T-helper 22 cell (primary cell): Measurements from ENCODE around the gene COL4A6.

ENCODE experiments used
- DNase-seq: peaks from one replicate; pipeline ENCODE4 v3.0.0-alpha.2; 2020; ENCODE audit warnings: low read depth

The COL4A6 gene

DNA sequence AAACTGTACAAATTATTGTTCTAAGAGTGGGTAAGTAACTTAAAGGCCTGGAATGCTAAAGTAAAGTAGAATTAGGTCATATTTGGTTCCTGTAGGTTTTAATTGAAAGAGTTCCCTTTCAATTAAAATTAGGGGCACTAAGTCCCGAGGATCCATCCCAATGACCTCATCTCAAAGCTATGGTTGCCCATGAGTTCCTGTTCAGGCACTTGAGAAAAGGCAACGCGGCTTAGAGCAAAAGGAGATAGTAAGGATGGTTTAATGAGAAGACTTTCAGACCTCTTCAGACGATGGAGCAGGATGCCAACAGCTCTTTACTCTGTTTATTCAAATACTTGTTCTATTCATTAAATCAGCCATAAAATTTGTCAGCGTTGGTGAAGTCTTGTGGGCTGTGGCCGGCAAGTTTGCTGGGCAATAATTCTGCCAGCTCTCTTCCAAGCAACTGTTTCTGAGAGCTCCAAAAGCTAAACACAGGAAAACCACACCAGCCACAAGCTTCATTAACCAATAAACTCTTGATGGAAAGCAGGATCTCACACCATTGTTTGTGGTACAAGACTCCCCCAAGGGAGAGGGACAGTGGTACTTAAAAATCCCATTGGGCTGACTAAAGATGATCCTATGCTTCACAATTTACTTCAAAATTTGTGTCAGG is 167.4 kb downstream of the COL4A6 start:
- DNase-seq, result no peak

DNA sequence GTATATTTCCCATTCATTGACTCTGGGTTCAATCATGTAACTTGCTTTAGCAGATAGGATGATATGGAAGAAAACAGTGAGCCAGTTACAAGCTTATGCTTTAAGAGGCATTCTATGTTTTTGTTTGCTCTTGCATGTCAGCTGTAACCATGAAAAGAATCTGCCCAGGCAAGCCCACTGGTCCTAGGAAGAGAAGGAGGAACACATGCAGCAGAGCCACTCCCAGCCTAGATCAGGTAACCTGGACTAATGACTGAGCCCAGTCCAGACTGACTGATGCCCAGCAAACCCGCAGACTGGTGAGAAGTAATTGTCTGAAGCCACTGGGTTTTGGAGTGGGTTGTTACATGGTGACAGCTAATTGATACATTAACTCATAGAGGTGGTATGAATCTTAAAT is 167.9 kb downstream of the COL4A6 start:
- no peak for DNase-seq

DNA sequence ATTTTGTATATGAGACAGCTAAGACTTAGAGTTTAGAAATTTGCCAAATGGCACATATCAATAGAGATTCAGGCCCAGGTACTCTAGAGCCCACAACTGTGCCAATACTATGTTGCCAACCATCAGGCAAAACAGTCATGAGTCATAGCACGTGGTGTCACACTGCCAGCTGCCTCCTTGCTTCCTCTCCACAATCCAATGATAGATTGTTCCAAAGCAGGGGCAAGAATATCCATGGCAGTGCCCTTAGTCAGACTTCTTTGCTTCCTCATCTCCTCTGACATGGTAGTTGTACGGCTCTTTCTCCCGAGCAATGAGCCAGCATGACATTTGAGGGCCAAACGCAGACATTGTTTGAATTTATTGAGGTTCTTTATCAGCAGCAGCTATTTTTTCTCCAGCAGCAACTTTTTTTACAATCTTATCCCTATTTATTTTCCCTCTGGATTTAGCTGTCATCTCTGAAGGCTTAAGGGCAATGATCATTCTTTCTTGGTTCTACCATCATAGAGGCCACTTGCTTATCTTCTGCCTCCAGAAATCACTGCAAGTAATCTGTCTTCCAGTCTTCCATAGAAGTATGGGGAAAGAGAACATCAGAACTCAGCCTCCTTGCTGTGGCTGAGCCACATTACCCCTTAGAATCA is 169.7 kb downstream of the COL4A6 start:
- no peak for DNase-seq

DNA sequence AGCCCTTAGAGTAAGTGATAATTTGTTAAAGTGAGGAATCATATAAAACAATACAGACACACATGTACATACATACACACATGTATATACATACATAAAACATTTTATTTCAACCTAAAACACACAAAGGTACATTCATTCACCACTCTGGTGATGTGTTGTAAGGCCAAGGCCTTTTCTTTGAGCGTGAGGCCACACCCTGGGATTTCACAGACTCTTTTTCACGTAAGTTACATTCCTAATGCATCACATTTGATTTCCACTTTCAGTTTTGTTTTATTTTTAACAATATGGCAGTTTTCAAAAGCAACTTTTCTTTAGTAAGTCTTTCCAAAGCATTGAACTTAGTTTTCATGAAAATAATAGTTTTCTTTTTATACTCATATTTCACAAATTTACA is 170.7 kb downstream of the COL4A6 start:
- DNase-seq, result no peak

DNA sequence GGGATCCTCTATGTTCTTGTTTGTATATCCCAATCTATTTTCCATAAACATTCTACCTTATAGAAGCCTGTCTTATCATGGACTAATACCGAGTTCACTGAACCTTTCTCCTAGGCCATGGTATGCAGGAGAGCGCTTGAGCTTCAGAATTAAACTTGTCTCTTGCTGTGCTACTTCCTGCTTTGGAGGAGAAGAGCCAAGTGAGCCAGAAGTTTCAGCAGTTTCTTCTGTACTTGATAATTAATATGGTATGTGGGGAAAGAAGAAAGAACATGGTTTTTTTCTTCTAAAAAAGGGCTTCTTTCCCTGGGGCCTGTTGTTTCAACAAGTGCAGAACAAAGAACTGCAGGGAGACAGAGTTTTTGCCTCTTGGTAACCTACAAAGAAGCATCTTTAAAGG is 173.8 kb downstream of the COL4A6 start:
- no peak for DNase-seq

DNA sequence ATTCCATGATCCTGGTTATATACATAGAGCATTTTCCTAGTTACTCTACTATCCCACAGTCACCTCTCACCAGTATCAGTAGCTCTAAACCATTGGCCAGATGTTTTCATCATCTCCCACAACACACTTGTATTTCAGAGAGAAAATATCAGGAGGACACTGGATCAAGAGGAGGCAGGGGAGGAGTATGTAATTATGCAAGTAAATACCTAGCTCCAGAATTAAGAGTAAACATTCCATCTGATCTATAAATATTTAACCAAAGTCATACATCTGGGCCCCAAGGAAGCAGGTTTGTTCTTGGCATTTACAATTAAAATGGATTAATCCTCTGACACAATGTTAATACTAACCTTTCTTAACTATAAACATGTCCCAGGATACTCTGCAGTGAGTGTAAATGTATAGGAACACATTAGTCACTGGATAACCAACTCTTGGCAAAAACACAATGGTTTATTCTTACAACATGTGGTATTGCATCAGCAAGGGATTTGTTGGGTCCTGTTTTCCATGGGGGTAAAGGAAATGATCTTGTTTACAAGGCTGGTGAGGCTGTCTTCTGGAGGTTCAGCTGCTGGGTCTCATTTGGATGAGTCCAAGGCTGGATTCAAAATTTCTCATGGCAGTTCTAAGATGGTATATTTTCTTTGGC is 176.5 kb downstream of the COL4A6 start:
- DNase-seq, result no peak

DNA sequence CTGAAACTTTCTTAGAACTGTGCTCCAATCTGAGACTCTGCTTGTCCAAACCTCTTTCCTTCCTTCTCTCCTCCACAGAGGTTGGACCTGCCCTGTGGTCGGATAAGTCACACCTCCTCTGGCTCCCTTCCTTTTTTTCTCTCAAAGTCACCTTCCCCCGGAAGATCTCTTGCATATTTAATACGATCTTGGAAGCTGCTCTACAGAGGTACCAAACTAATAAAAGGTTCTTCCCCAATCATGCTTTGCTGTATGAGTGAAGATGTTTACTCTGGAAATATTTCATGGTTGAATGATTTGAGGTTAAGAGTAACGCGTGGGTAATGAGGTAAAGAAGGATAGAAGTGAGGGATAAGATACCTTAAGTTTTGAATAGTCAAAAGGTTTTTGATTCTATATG is 180.7 kb downstream of the COL4A6 start:
- DNase-seq, result no peak

DNA sequence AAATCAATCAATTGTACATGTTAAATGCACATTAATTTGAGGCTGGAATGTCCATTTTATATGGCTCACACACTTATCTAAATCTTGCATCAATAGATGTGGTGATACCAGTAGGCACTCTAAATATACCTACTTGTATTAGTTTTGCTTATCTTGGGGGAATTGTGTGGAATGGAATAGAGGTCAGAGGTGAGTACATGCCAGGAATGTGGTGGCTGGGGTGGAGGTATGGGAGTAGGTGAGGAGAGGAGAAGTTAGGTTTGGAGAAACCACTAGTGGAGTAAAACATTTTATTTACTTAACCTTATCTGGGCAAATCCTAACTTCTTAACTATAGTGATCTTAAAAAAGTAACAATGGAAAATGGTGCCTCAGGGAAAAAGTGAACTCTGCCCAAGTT is 183.6 kb downstream of the COL4A6 start:
- DNase-seq, result no peak

DNA sequence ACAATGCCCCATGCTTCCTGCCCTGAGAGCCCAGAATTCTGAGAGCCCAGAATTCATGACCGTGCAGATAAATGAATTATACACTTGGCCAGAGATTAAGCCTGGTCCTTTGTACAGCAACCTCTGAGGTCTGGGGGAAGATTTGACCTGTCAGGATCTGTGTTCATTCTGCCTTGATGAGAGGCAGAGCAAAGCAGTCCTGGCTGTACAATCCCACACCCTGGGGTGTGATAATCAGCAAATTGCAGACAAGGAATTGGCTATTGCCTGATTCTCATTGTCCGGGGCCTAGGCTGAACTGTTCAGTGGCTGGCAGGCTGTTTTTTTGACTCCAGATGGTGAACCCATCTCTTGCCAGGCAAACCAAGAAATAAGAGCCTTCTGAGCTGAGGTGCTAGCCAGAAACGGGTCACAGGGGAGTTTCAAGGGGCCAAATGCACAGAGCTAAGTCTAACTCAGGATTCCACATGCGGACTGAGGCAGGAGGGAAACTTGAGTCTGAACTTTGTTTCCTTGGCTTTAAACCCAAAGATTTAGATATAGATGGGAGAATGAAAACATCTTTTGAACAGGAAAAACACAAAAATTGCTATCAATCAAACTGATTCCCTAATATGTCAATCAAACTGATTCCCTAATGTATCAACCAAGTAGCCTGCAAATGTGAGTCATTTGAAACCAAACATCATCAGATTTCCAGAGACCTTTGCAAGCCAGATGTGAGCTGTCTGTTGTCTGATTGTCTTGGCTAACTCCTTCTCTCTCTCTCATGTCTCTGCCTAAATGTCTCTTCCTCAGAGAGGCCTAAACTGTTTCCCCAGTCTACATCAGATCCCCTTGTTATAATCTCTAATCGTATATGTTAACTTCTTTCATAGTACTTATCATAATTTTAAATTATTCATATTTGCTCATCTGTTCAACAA is 187.3 kb downstream of the COL4A6 start:
- no peak for DNase-seq

DNA sequence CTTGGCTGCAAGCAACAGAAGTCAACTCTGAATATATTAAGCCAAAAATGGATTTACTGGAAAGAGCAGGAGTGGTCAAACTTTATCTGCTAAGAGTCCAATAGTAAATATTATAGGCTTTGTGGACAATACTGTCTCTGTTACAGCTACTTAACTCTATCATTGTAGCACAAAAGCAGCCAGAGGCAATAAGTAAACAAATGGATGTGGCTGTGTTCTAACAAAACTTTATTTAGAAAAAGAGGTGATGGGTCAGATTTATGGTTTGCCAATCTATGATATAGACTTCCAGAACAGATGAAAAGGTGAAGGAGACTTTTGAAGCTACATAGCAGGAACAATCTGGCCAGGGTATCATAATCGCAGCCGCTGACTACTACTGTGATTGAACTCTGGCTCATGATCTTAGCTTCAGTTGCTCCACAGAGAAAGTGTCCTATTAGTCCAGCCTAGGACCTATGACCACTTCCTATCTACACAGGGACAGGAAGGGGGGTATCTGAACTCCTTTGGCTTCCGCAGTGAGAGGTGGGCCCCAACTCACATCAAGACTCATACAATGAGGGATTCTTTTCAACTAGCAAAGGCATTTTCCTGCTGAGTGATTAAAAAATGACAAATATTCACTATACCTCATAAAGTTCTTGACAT is 191.8 kb downstream of the COL4A6 start:
- DNase-seq, result no peak

DNA sequence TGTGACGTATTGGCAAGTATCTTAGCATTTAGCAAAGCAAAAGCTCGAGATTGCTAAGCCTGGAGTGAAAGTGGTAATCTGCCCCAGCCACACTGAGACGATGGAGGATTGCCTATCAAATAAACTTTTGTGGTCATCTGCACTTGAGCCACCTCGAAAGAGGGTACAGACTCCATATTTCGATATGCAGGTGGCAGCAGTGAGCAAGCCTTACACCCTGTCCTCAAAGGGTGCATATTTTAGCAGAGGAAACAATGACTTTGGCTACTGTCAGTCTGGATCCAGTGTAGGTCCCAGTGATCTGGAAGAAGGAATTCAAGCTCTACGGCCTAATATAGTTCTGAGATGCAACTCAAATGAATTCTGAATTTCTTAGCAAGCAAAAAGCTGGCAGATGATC is 192.8 kb downstream of the COL4A6 start:
- no peak for DNase-seq

DNA sequence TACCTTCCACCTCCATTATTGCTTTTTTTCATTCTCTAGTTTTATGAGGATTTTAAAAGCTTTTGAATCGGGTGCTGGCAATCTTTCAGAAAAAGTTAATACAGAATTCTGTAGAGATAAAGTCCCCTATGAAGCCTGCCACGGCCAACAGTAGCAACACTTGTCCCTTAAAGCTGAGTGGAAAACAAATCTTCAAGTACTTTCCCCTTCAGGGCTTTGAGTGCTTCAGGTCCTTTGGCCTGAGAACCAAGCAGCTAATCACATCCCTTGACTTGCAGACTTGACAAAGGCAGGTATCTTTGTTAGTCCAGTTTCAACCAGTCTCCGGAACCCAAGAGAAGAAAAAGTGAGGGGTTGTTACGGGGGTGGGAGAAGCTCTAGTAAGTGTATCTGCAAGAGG is 202.2 kb downstream of the COL4A6 start:
- DNase-seq, result no peak

DNA sequence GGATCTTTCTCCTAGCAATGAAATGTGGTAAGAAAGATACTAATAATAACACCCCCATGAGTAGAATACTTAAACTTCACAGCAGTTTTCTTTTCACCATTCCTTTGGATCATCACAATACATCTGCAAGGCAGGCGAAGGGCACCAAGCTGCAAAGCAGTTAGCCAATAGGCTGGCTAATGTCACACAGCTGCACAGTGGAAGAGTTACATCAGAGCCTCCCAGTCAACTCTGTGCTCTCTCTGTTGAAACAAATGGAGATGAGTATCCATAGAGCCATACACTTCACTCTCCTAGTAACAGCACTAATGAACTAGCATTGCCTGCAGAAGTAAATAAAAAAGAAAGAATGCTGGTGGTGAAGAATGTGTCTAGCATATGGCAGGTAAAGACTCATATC is 207.6 kb downstream of the COL4A6 start:
- no peak for DNase-seq

DNA sequence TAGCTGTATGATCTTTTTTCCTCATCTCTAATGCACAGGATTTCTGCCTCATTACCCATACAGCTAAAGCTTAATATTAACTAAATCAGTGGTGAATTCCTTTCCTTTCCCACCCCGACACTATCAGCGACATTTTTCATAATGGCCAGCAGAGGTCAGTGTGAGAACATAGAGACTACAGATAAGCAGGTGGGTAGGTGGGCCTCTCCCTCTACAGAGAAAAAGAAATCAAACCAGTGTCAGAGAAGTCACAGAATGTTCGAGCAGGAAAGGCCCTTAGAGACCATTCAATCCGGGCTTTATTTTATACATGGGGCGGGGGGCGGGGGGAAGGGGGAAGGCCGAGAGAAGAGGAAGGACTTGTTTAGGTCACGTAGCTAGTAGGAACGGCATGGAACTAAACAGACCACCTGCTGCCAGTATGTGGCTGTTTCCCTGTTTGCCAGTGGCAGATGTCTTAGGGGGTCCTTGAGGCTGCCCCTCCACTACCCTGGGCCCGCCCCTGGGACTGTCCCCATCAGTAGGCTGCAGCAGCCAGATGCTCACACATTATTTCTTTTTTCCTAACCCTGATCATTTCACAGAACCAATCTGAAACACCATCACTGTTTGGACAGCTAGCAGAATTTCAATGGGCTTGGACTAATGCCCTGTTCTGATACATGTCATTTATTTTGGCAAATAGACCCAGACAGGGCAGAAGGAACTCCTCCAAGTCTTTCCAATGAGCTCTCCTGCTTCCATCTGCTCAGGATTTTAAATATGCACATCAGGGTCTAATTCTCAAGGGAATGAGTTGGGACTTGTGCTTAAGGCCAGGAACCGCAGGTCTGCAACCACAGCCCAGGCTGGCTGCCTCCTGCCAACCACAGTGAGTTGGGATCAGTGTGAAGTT is 213.2 kb downstream of the COL4A6 start:
- DNase-seq, result no peak

DNA sequence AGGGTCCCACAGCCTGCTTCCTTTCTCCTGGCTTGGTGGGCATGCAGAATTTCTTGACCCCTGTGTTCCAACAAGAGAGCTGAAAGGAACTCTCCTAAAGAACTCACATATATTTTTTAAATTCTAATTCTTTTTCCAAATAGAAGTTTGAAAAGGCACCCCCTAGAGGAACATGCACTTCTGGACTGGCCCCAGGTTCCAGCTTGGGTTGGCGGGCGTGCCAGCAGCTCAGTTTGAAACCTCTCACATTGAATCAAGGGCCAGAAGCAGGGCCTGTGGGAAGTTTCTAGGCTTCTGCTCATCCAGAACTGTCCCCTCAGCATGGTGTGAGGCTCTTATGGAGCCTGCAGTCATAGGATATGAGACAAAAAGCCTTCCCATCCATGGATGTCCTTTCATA is 214.0 kb downstream of the COL4A6 start:
- no peak for DNase-seq

DNA sequence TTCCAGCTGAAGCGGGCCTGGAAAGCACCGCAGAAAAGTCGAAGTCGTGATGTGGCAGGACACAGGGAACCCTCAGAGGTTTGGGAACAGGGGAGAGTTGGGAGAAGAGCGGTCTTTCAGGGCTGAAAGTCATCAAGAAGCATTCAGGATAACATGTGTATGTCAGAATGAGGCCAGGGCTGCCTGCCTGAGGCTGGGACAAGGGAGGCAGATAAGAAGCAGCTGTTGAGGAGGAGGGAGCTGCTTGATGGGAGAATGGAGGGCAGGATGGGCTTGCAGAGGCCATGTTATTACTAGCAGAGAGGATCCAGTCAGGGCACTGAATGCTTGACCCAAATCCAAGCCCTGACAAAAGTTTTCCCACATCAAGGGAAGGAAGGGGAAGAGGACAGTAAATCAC is 214.6 kb downstream of the COL4A6 start:
- no peak for DNase-seq

DNA sequence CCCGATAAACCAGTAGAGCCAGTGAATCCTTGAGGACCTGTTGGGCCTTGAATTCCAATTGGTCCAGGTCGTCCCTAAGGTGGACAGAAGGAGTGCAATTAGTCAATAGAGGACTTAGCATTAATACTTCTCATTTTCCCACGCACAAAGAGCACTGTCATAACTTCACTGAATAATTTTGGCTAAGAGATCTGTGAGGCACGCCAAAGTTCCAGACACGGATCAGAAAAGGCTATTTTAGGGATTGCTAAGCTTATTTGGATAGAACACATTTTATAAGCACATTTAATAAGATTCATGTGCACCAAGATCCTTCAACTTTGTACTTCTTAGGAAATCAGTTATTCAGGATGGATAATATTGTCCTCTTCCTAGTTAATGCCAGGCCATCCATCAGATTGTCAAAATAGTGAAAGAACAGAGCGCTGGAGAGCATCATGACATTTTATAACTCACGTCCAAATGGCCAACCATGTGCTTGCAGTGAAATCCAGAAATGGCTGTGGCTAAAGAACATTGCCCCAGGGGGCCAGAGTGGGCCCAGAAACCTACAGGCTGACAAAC is 216.8 kb downstream of the COL4A6 start:
- no peak for DNase-seq

DNA sequence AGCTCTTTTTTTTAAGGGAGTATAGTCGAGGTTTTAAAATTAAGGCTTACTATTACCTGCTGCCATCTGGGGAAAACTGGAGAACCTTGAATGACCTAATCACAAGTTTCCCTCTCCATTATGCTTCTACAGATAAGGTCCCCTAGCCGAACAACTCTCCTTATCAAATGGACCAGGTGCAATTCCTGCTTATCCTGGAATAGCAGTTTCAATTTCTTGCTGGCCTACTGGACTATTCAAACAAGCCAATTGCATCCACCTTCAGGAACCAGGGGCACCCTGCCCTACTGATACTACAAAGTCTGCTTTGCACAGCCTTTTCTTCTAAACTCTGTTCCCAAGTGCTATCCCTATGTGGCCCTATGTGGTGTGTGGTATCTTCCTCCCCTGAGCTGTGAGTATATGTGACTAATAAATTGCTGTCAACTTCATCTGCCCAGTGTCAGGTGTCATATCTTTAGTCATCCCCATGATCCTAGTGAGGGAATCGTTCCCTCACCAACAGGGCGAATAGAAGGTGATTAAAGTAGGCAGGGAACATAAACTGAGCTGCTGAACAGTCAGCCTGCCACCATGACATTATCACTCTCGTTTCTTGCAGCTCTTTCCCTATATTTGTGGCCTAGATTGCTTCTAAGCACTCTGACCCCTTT is 218.1 kb downstream of the COL4A6 start:
- DNase-seq, result no peak

DNA sequence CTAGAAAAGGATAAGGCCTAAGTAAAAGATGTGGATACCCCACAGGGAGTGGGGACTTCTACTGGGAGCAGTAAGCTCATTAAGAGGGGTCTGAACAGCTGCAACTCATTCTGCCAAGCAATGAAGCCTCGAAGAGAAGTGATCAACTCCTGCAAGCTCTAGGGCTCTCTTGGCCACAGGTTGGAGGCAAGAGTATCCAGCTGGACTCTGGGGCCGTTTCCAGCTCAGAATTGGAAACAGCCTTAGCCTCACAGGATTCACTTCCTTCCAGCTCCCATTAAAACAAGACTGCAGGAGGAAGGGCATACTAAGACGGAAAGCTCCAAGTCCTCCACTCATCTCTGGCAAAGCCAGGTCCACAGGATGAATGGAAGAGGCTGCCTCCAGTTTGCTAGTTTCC is 220.3 kb downstream of the COL4A6 start:
- no peak for DNase-seq

DNA sequence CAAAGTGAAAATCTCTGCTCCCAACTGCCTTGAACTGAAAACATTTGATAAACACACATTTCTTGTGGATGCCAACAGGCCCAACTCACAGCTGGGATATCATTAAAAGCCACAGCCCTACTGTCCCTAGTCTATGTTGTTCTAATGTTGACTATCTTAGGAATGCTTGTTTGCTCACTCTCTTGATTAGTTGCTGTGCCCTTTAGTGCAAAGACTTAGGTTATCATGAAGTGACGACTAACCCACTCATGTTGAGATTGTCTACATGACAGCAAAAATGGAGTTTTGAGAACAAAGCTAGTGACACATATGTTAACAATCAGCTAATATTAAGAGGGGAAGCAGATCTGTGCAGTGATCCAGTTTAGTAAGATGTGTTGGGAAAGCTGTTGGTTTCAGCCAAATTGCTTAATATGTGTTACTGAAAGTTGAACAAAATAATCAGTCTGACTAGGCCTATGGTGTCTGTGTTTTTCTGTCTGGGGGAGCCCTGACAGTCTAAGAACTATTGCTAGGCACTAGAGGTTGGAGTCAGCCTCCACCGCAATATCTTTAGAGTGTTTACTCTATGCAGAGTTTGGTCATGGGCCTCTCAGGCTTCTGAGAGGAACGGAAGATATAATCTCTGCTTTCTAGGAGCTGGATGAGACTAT is 221.2 kb downstream of the COL4A6 start:
- DNase-seq, result no peak
